MM.1S (cell line): ENCODE results near the gene TECTB.

Source experiments
- DNase-seq: peaks from one replicate; pipeline ENCODE4 v3.0.0-alpha.2; 2015
- H2AFZ ChIP-seq: fragments of 300-600 bp; sonication (generic); 2 replicates; pipeline ENCODE4 v1.6.0; 2016; ENCODE audit warnings: antibody characterized with exemption, low read length
- H3F3A ChIP-seq: fragments of 300-600 bp; sonication (generic); 2 replicates; pipeline ENCODE4 v1.6.1; 2016; ENCODE audit warnings: mild to moderate bottlenecking, antibody characterized with exemption, low read length, moderate library complexity, mixed read lengths; ENCODE audit not compliant: insufficient read depth
- H3K27ac ChIP-seq: fragments of 300-600 bp; sonication (generic); 2 replicates; pipeline ENCODE4 v1.5.1; 2016; ENCODE audit warnings: mild to moderate bottlenecking, low read length
- H3K27me3 ChIP-seq: fragments of 300-600 bp; sonication (generic); replicated peaks from 2 replicates; pipeline ENCODE4 v1.6.0; 2016; ENCODE audit warnings: low read length; ENCODE audit not compliant: insufficient read depth
- H3K36me3 ChIP-seq: fragments of 300-600 bp; sonication (generic); replicated peaks from 2 replicates; pipeline ENCODE4 v1.6.1; 2016; ENCODE audit warnings: mild to moderate bottlenecking, low read length, mixed read lengths; ENCODE audit not compliant: insufficient read depth
- H3K4me1 ChIP-seq: fragments of 300-600 bp; sonication (generic); 2 replicates; pipeline ENCODE4 v1.6.1; 2016; ENCODE audit warnings: low read length, mixed read lengths
- H3K4me2 ChIP-seq: fragments of 300-600 bp; sonication (generic); 2 replicates; pipeline ENCODE4 v1.6.0; 2016; ENCODE audit warnings: low read depth, low read length
- H3K4me3 ChIP-seq: fragments of 300-600 bp; sonication (generic); 2 replicates; pipeline ENCODE4 v1.5.1; 2016; ENCODE audit warnings: low read length, mixed read lengths
- H3K79me2 ChIP-seq: fragments of 300-600 bp; sonication (generic); 2 replicates; pipeline ENCODE4 v1.6.1; 2016; ENCODE audit warnings: mixed run types, low read length, mixed read lengths
- H3K9ac ChIP-seq: fragments of 300-600 bp; sonication (generic); 2 replicates; pipeline ENCODE4 v1.6.1; 2016; ENCODE audit warnings: low read length, mixed read lengths
- H3K9me2 ChIP-seq: fragments of 300-600 bp; sonication (generic); replicated peaks from 2 replicates; pipeline ENCODE4 v1.6.1; 2016; ENCODE audit warnings: mild to moderate bottlenecking, low read length, mixed read lengths; ENCODE audit not compliant: insufficient read depth
- H3K9me3 ChIP-seq: fragments of 300-600 bp; sonication (generic); replicated peaks from 2 replicates; pipeline ENCODE4 v1.6.1; 2016; ENCODE audit warnings: mild to moderate bottlenecking, low read length, mixed read lengths; ENCODE audit not compliant: insufficient read depth
- H4K20me1 ChIP-seq: fragments of 300-600 bp; sonication (generic); 2 replicates; pipeline ENCODE4 v1.6.1; 2016; ENCODE audit warnings: mild to moderate bottlenecking, low read length, moderate library complexity, mixed read lengths; ENCODE audit not compliant: insufficient read depth
- EZH2 ChIP-seq: fragments of 300-600 bp; sonication (generic); optimal IDR thresholded peaks from 2 replicates; pipeline ENCODE3; 2017; ENCODE audit warnings: low read depth, mild to moderate bottlenecking, antibody characterized with exemption, low read length, mixed read lengths
- EZH2phosphoT487 ChIP-seq: fragments of 300-600 bp; sonication (generic); IDR thresholded peaks from 2 replicates; pipeline ENCODE4 v1.6.1; 2018; ENCODE audit warnings: antibody characterized with exemption, low read length
- TF ChIP-seq, protein P1 (sequence below): fragments of 300-600 bp; sonication (generic); IDR thresholded peaks from 2 replicates; pipeline ENCODE4 v1.5.1; 2016; ENCODE audit warnings: antibody characterized with exemption, low read length, mixed read lengths

The TECTB gene

DNA sequence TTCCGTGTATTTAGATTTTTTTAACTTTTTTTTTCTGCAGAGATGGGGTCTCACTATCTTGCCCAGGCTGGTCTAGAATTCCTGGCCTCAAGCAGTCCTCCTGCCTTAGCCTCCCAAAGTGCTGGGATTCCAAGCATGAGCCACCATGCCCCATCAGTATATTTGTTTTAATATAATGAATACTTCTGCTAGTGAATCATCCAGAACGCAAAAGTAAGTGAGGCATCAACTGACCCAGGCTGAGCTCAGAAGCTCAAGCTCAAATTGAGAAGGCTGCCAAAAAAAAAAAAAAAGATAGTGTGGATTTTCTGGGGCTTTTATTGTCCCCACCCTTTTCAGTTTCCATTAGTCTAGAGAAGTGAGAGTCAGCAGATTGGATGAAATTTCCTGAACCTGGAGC lies 39.0 kb upstream of the TECTB start:
- H3K4me2 ChIP-seq, result no peak overlapping the region
- no peaks in the 10 kb centered on the region for H3K4me1 ChIP-seq
- H3K9me2 ChIP-seq, result no peaks in the 10 kb centered on the region
- H3K27me3 ChIP-seq, result no peaks in the 10 kb centered on the region
- no peak overlapping the region for H3K4me3 ChIP-seq
- H2AFZ ChIP-seq, result no peak overlapping the region
- no peaks in the 10 kb centered on the region for H4K20me1 ChIP-seq
- TF ChIP-seq, protein P1, sequence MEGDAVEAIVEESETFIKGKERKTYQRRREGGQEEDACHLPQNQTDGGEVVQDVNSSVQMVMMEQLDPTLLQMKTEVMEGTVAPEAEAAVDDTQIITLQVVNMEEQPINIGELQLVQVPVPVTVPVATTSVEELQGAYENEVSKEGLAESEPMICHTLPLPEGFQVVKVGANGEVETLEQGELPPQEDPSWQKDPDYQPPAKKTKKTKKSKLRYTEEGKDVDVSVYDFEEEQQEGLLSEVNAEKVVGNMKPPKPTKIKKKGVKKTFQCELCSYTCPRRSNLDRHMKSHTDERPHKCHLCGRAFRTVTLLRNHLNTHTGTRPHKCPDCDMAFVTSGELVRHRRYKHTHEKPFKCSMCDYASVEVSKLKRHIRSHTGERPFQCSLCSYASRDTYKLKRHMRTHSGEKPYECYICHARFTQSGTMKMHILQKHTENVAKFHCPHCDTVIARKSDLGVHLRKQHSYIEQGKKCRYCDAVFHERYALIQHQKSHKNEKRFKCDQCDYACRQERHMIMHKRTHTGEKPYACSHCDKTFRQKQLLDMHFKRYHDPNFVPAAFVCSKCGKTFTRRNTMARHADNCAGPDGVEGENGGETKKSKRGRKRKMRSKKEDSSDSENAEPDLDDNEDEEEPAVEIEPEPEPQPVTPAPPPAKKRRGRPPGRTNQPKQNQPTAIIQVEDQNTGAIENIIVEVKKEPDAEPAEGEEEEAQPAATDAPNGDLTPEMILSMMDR, result no peak
- TF ChIP-seq EZH2 (no peak), EZH2phosphoT487 (no peak)
- H3K9me3 ChIP-seq, result no peaks in the 10 kb centered on the region
- H3K9ac ChIP-seq, result no peak overlapping the region
- no peaks in the 10 kb centered on the region for H3F3A ChIP-seq
- no peak for DNase-seq
- H3K79me2 ChIP-seq, result no peaks in the 10 kb centered on the region
- no peak overlapping the region for H3K27ac ChIP-seq
- no peaks in the 10 kb centered on the region for H3K36me3 ChIP-seq

DNA sequence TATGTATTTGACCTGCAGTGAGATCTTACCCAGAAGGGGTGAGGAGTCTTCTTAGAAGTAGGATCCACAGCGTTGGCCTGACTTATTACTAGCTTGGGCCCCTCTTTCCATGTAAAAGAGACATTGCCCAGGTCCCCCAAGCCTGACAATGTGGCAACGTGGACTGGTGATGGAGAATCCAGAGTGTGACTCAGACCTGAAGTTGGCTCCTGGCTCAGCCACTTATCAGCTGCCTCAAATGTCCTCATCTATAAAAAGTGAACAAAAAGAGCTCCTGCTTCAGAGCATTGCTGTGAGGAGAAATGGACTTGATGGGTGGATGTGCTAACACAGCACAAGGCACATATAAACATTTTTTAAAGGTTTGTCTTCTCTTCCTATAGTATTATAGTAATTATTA lies 35.4 kb upstream of the TECTB start:
- no peak for TF ChIP-seq EZH2
- TF ChIP-seq, protein P1, result no peak
- TF ChIP-seq EZH2phosphoT487, result no peak
- Histone ChIP-seq H3K4me2 (no peak overlapping the region), H3K9me3 (no peaks in the 10 kb centered on the region), H3K4me3 (no peak overlapping the region), H2AFZ (no peak overlapping the region), H3K9me2 (no peaks in the 10 kb centered on the region), H3K4me1 (no peaks in the 10 kb centered on the region), H3F3A (no peaks in the 10 kb centered on the region), H3K27ac (no peak overlapping the region), H3K36me3 (no peaks in the 10 kb centered on the region), H3K79me2 (no peaks in the 10 kb centered on the region), H3K9ac (no peak overlapping the region), H3K27me3 (no peaks in the 10 kb centered on the region), H4K20me1 (no peaks in the 10 kb centered on the region)
- DNase-seq, result no peak

DNA sequence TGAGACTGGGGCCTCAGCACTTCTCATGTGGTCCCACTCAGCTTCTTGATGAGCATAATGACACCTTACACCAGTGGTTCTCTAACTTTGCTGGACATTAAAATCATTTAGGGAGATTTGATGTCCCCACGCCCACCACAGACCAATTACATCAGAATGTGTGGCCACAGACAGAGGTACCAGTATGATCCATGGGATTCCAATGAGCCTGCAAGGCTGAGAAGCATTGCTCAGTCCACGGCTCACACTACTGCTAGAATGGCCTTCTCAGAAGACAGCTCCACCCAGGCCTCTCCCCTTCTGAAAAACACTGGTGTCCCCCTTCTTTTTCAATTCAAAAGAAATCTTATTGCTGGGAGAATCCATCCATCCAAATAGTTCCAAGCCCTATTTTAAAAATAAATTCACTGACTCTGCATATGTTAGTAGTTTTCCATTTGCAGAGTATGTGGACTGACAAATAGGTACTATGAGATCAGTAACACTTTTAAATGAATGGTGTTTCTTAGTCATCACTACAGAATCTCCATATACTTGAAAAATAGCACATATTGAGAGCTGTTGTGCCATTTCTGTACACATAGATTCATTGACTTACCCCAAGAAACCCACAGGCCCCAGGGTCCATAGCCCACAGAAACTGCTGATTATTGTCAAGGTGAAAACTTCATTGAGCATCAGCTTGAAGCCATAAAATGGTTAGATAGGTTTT lies 34.5 kb upstream of the TECTB start:
- no peaks in the 10 kb centered on the region for H3K79me2 ChIP-seq
- no peak for DNase-seq
- no peaks in the 10 kb centered on the region for H3K9me3 ChIP-seq
- no peaks in the 10 kb centered on the region for H3K9me2 ChIP-seq
- no peaks in the 10 kb centered on the region for H3F3A ChIP-seq
- H3K4me3 ChIP-seq, result no peak overlapping the region
- no peak overlapping the region for H3K27ac ChIP-seq
- no peaks in the 10 kb centered on the region for H3K27me3 ChIP-seq
- H3K4me2 ChIP-seq, result no peak overlapping the region
- H3K36me3 ChIP-seq, result no peaks in the 10 kb centered on the region
- H2AFZ ChIP-seq, result no peak overlapping the region
- no peaks in the 10 kb centered on the region for H3K4me1 ChIP-seq
- no peaks in the 10 kb centered on the region for H4K20me1 ChIP-seq
- H3K9ac ChIP-seq, result no peak overlapping the region
- TF ChIP-seq EZH2, result no peak
- TF ChIP-seq, protein P1, result no peak
- TF ChIP-seq EZH2phosphoT487, result no peak
